PC-9 (cell line): ENCODE measurements around the gene IGF2BP2.

Experiments
- EZH2 ChIP-seq: fragments of 200-600 bp; sonication (generic); IDR thresholded peaks from 2 replicates; pipeline ENCODE4 v1.8.0; 2017; ENCODE audit warnings: antibody characterized with exemption, low read depth
- TF ChIP-seq, protein P1 (sequence below): fragments of 200-600 bp; sonication (generic); conservative IDR thresholded peaks from 2 replicates; pipeline ENCODE4 v1.6.1; 2017; ENCODE audit warnings: mixed run types, antibody characterized with exemption, mild to moderate bottlenecking, moderate library complexity

DNA sequence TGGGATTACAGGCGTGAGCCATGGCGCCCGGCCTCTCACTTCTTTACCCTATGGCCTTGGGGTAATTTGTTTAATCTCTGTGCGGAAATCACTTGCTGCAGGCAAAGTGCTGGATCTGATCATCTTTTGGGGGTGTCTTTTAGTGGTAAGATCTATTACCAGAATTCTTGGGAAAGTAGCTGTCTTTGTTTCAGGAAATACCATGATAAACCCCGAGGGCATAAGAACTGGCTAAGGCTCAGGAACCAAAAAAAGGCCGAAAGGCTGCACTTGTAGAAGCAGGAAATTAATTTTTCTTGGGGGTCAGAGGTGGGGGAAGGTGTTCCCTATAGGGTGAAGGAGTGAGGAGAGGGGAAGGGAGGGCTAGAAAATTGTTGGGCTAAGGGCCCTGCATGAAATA lies 22.7 kb upstream of the IGF2BP2 start:
- TF ChIP-seq, protein P1, sequence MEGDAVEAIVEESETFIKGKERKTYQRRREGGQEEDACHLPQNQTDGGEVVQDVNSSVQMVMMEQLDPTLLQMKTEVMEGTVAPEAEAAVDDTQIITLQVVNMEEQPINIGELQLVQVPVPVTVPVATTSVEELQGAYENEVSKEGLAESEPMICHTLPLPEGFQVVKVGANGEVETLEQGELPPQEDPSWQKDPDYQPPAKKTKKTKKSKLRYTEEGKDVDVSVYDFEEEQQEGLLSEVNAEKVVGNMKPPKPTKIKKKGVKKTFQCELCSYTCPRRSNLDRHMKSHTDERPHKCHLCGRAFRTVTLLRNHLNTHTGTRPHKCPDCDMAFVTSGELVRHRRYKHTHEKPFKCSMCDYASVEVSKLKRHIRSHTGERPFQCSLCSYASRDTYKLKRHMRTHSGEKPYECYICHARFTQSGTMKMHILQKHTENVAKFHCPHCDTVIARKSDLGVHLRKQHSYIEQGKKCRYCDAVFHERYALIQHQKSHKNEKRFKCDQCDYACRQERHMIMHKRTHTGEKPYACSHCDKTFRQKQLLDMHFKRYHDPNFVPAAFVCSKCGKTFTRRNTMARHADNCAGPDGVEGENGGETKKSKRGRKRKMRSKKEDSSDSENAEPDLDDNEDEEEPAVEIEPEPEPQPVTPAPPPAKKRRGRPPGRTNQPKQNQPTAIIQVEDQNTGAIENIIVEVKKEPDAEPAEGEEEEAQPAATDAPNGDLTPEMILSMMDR, result no peak
- TF ChIP-seq EZH2, result no peak
